Naive thymus-derived CD8-positive, alpha-beta T cell (primary cell): ENCODE measurements around the gene EHD4. TPM values are rescaled to one million over a fixed set of nuclear protein-coding genes. Genes with fewer than 3 reads are reported as not detected.

Experiments
- ATAC-seq, 2 donors: fragments of 150-1000 bp; cut with Tn5 transposase in 1 of 2; sonication (Bioruptor Pico), chemical (Tn5 transposase) in 1 of 2; 1 replicate in 1 of 2; 2 replicates in 1 of 2; pipeline ENCODE4 v1.10.0; 2021; ENCODE audit warnings: mild to moderate bottlenecking in 2 of 2, moderate library complexity in 2 of 2
- POLR2A ChIA-PET: fragments of 350-600 bp; sonication (Branson Sonifier 250); formaldehyde crosslinking; loops from one replicate; lab custom pipeline; 2021; ENCODE audit warnings: antibody characterized with exemption; lab: Charles Lee
- DNase-seq, 10 donors: peaks; one replicate each; pipeline versions ENCODE4 v3.0.0 to v3.0.0-alpha.2; 2020 to 2022
- H3K27ac Mint-ChIP-seq, 10 donors: one replicate each; pipeline ENCODE4 v1.8.0; 2020 to 2022; ENCODE audit warnings: mild to moderate bottlenecking in 10 of 10, mixed read lengths in 10 of 10, moderate library complexity in 4 of 10, inconsistent platforms in 1 of 10
- H3K27me3 Mint-ChIP-seq, 5 donors: one replicate each; pipeline ENCODE4 v1.8.0; 2021 to 2022; ENCODE audit warnings: mixed read lengths in 5 of 5
- H3K36me3 Mint-ChIP-seq, 3 donors: one replicate each; pipeline ENCODE4 v1.8.0; 2020 to 2022; ENCODE audit warnings: mixed read lengths in 3 of 3, mild to moderate bottlenecking in 2 of 3, inconsistent platforms in 1 of 3
- H3K4me1 Mint-ChIP-seq, 4 donors: one replicate each; pipeline ENCODE4 v1.8.0; 2021 to 2022; ENCODE audit warnings: mixed read lengths in 4 of 4
- H3K4me3 Mint-ChIP-seq, 10 donors: one replicate each; pipeline ENCODE4 v1.8.0; 2020 to 2022; ENCODE audit warnings: mild to moderate bottlenecking in 10 of 10, mixed read lengths in 10 of 10, moderate library complexity in 6 of 10, inconsistent platforms in 1 of 10
- H3K9me3 Mint-ChIP-seq, 9 donors: one replicate each; pipeline ENCODE4 v1.8.0; 2020 to 2022; ENCODE audit warnings: mixed read lengths in 9 of 9, mild to moderate bottlenecking in 3 of 9, inconsistent platforms in 1 of 9, moderate library complexity in 1 of 9
- polyA plus RNA-seq, 3 donors: library from polyadenylated mRNA; unstranded; fragments of 300-500 nt; fragmentation: Illumina TruSeq; gene quantifications; one replicate each; pipeline ENCODE4 v1.2.3, GENCODE V29; 2021
- total RNA-seq, 8 experiments: library from RNA in 2 of 8; stranded (reverse) in 2 of 8; gene quantifications; one replicate each; pipeline ENCODE4 v1.2.3 and lab custom pipeline; 2021 to 2026

EHD4 gene
- total and polyA plus RNA-seq, 5 experiments from 2014 or later: 5.2 to 10.4 (median 7.6) TPM

- peak overlapping the region in 4 of 10 donors; percentile 33 to 61 (median 44) for H3K27ac Mint-ChIP-seq
- peaks cover 0 to 12% (median 7%) of the 10 kb centered on the region in 4 donors for H3K4me1 Mint-ChIP-seq
- no peaks in the 10 kb centered on the region for H3K27me3 Mint-ChIP-seq
- ATAC-seq: no peak
- no peak overlapping the region for H3K4me3 Mint-ChIP-seq
- H3K36me3 Mint-ChIP-seq: peaks cover 0 to 31% (median 13%) of the 10 kb centered on the region in 3 donors
- H3K9me3 Mint-ChIP-seq: no peaks in the 10 kb centered on the region
- POLR2A ChIA-PET: interaction anchor here (1.0 kb wide), 1 partner anchor 22 kb away, joined by 3 read pairs; no protein-coding TSS in a partner anchor
- DNase-seq: no peak
Measured at GRCh38 chr15:41915255-41915994, 56.9 kb downstream of the EHD4 start.

- DNase-seq (no peak), ATAC-seq (peak in 1 of 2 donors; percentile 17)
- H3K4me3 Mint-ChIP-seq: no peak overlapping the region
- H3K4me1 Mint-ChIP-seq: peaks cover 0 to 12% (median 7%) of the 10 kb centered on the region in 4 donors
- H3K27me3 Mint-ChIP-seq: no peaks in the 10 kb centered on the region
- peaks cover 0 to 34% (median 11%) of the 10 kb centered on the region in 3 donors for H3K36me3 Mint-ChIP-seq
- POLR2A ChIA-PET: no interaction called here
- no peaks in the 10 kb centered on the region for H3K9me3 Mint-ChIP-seq
- H3K27ac Mint-ChIP-seq: peak overlapping the region in 5 of 10 donors; percentile 5 to 71 (median 52)
Measured at GRCh38 chr15:41914411-41914810, 57.9 kb downstream of the EHD4 start.

- H3K27ac Mint-ChIP-seq: peak overlapping the region in 2 of 10 donors; percentile 57 to 83
- DNase-seq (no peak), ATAC-seq (no peak)
- H3K27me3 Mint-ChIP-seq: no peaks in the 10 kb centered on the region
- no peak overlapping the region for H3K4me3 Mint-ChIP-seq
- POLR2A ChIA-PET: no interaction called here
- peaks cover 0 to 12% (median 6%) of the 10 kb centered on the region in 4 donors for H3K4me1 Mint-ChIP-seq
- no peaks in the 10 kb centered on the region for H3K9me3 Mint-ChIP-seq
- H3K36me3 Mint-ChIP-seq: peaks cover 0 to 41% (median 5%) of the 10 kb centered on the region in 3 donors
Measured at GRCh38 chr15:41913256-41913655, 59.1 kb downstream of the EHD4 start.

GRCh38 chr15:41911691-41912345 lies 60.5 kb downstream of the EHD4 start:
- Mint-ChIP-seq H3K4me1 (peaks cover 0 to 12% (median 6%) of the 10 kb centered on the region in 4 donors), H3K27me3 (no peaks in the 10 kb centered on the region), H3K4me3 (no peak overlapping the region), H3K9me3 (no peaks in the 10 kb centered on the region), H3K27ac (peak overlapping the region in 3 of 10 donors; percentile 72 to 86 (median 78)), H3K36me3 (peaks cover 0 to 42% (median 14%) of the 10 kb centered on the region in 3 donors)
- no peak for ATAC-seq
- POLR2A ChIA-PET: no interaction called here
- no peak for DNase-seq

- DNase-seq (no peak), ATAC-seq (no peak)
- Mint-ChIP-seq H3K27me3 (no peaks in the 10 kb centered on the region), H3K4me3 (no peak overlapping the region), H3K4me1 (peaks cover 3 to 11% (median 7%) of the 10 kb centered on the region in 4 donors), H3K27ac (peak overlapping the region in 1 of 10 donors; percentile 33), H3K9me3 (peaks cover 0 to 1% (median 0%) of the 10 kb centered on the region in 9 donors), H3K36me3 (peaks cover 0 to 35% (median 17%) of the 10 kb centered on the region in 3 donors)
- POLR2A ChIA-PET: no interaction called here
Measured at GRCh38 chr15:41908736-41909461, 63.5 kb downstream of the EHD4 start.

- no peak for DNase-seq
- Mint-ChIP-seq H3K27ac (peak overlapping the region in 2 of 10 donors; percentile 46 to 63), H3K4me1 (peaks cover 5 to 10% (median 7%) of the 10 kb centered on the region in 4 donors), H3K4me3 (no peak overlapping the region), H3K27me3 (no peaks in the 10 kb centered on the region), H3K9me3 (peaks cover 0 to 1% (median 0%) of the 10 kb centered on the region in 9 donors), H3K36me3 (peaks cover 0 to 34% (median 17%) of the 10 kb centered on the region in 3 donors)
- POLR2A ChIA-PET: no interaction called here
- no peak for ATAC-seq
Measured at GRCh38 chr15:41907141-41907540, 65.2 kb downstream of the EHD4 start.

GRCh38 chr15:41906608-41907007 lies 65.7 kb downstream of the EHD4 start:
- Mint-ChIP-seq H3K4me3 (no peak overlapping the region), H3K9me3 (peaks cover 0 to 1% (median 0%) of the 10 kb centered on the region in 9 donors), H3K27me3 (no peaks in the 10 kb centered on the region), H3K27ac (peak overlapping the region in 4 of 10 donors; percentile 18 to 63 (median 38)), H3K36me3 (peaks cover 0 to 31% (median 17%) of the 10 kb centered on the region in 3 donors), H3K4me1 (peaks cover 6 to 10% (median 7%) of the 10 kb centered on the region in 4 donors)
- ATAC-seq: no peak
- POLR2A ChIA-PET: no interaction called here
- DNase-seq: no peak

- no peak overlapping the region for H3K4me3 Mint-ChIP-seq
- ATAC-seq: peak in 1 of 2 donors; percentile 12
- peaks cover 0 to 1% (median 0%) of the 10 kb centered on the region in 9 donors for H3K9me3 Mint-ChIP-seq
- no peaks in the 10 kb centered on the region for H3K27me3 Mint-ChIP-seq
- peaks cover 6 to 10% (median 7%) of the 10 kb centered on the region in 4 donors for H3K4me1 Mint-ChIP-seq
- H3K36me3 Mint-ChIP-seq: peaks cover 0 to 37% (median 17%) of the 10 kb centered on the region in 3 donors
- peak overlapping the region in 7 of 10 donors; percentile 9 to 93 (median 44) for H3K27ac Mint-ChIP-seq
- POLR2A ChIA-PET: interaction anchor here (0.6 to 2.9 kb wide), 8 partner anchors 10 to 132 kb away, joined by 3 to 13 read pairs (median 4); partner anchors contain the start of gene MAPKBP1
- no peak for DNase-seq
Measured at GRCh38 chr15:41905036-41905793, 67.1 kb downstream of the EHD4 start.

GRCh38 chr15:41904541-41905005 lies 67.8 kb downstream of the EHD4 start:
- no peak overlapping the region for H3K4me3 Mint-ChIP-seq
- peak; percentile 43 to 83 (median 68) for DNase-seq
- ATAC-seq: peak; percentile 88 to 93
- H3K4me1 Mint-ChIP-seq: peaks cover 6 to 10% (median 7%) of the 10 kb centered on the region in 4 donors
- peaks cover 0 to 1% (median 0%) of the 10 kb centered on the region in 9 donors for H3K9me3 Mint-ChIP-seq
- peak overlapping the region in 8 of 10 donors; percentile 24 to 93 (median 72) for H3K27ac Mint-ChIP-seq
- POLR2A ChIA-PET: interaction anchor here (0.6 to 2.9 kb wide), 8 partner anchors 10 to 131 kb away, joined by 3 to 13 read pairs (median 4); partner anchors contain the start of gene MAPKBP1
- no peaks in the 10 kb centered on the region for H3K27me3 Mint-ChIP-seq
- peaks cover 0 to 34% (median 17%) of the 10 kb centered on the region in 3 donors for H3K36me3 Mint-ChIP-seq

- no peak for ATAC-seq
- Mint-ChIP-seq H3K27me3 (no peaks in the 10 kb centered on the region), H3K4me1 (peaks cover 6 to 12% (median 7%) of the 10 kb centered on the region in 4 donors), H3K9me3 (peaks cover 0 to 1% (median 0%) of the 10 kb centered on the region in 9 donors), H3K36me3 (peaks cover 0 to 31% (median 18%) of the 10 kb centered on the region in 3 donors), H3K4me3 (no peak overlapping the region), H3K27ac (peak overlapping the region in 2 of 10 donors; percentile 13 to 36)
- POLR2A ChIA-PET: interaction anchor here (1.8 to 2.9 kb wide), 3 partner anchors 9 to 130 kb away, joined by 8 to 13 read pairs (median 11); partner anchors contain the start of gene MAPKBP1
- DNase-seq: no peak
Measured at GRCh38 chr15:41903782-41904181, 68.6 kb downstream of the EHD4 start.

- Mint-ChIP-seq H3K27me3 (no peaks in the 10 kb centered on the region), H3K4me1 (peaks cover 8 to 23% (median 13%) of the 10 kb centered on the region in 4 donors), H3K4me3 (no peak overlapping the region), H3K27ac (peak overlapping the region in 9 of 10 donors; percentile 17 to 80 (median 52)), H3K36me3 (peaks cover 0 to 24% (median 7%) of the 10 kb centered on the region in 3 donors), H3K9me3 (peaks cover 0 to 1% (median 0%) of the 10 kb centered on the region in 9 donors)
- POLR2A ChIA-PET: interaction anchor here (1.0 kb wide), 1 partner anchor 12 kb away, joined by 3 read pairs; no protein-coding TSS in a partner anchor
- no peak for ATAC-seq
- DNase-seq: no peak
Measured at GRCh38 chr15:41901431-41901830, 70.9 kb downstream of the EHD4 start.
